GM19324 (cell line): ENCODE measurements around the gene UNC13B.
"Not testable (repeated sequence)": the region's sequence is repeated elsewhere in the genome, so short reads cannot be mapped to it uniquely, and the experiment has no call there.

ENCODE experiments used
- ATAC-seq: cut with Tn5 transposase; IDR thresholded peaks from one replicate; pipeline ENCODE4 v1.9.1; 2021; ENCODE audit warnings: mild to moderate bottlenecking, moderate library complexity; ENCODE audit not compliant: unreplicated experiment, low FRiP score

Gene UNC13B

DNA sequence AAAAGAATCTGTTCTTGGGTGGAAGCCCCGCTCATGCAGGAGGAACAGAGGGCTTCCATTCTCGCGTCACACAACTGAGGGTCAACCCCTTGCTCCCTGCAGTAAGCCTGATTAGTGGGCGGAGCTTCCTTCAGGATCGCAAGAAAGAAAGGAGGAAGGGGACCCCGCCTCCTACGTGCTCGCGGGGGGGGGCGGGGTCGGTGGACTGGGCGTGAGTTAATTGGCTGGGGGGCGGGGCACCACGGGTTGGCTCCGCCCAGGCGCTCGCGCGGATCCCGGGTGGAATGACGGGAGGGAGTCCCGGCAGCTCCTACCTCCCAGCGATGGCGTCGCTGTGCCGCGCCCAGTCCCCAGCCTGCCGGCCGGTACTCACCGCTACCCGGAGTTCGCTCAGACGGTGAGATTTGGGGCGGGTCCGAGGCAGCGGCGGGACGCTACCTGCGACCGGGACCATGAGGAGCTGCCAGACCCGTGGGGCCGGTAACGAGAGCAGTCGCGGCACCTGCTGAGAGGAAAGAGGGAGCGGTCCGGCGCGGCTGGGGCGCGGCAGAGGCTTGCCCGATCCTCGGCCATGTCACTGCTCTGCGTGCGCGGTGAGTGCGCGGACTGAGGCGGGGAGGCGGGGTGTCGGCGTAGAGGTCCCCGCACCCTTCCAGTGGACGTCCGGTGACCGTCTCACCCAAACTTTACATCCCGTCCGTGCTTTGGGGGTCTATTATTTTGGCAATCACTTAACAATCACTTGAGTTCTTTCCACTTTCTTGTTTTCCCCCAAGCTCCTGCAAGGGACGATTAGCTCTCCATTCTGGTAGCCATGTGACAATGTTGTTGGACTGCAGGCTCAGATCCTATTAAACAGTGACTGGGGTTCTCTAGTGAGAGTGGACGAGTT, at the start of gene UNC13B:
TSS of gene UNC13B (plus strand) at position 297 of the 892 bp plus-strand sequence. CDS start at position 572, 275 bp downstream.
- peak; percentile 77 for ATAC-seq

GRCh38 chr9:35112257-35113020, 49.4 kb upstream of the UNC13B start:
- no peak for ATAC-seq

GRCh38 chr9:35114113-35114839, 47.5 kb upstream of the UNC13B start:
- ATAC-seq: no peak

DNA sequence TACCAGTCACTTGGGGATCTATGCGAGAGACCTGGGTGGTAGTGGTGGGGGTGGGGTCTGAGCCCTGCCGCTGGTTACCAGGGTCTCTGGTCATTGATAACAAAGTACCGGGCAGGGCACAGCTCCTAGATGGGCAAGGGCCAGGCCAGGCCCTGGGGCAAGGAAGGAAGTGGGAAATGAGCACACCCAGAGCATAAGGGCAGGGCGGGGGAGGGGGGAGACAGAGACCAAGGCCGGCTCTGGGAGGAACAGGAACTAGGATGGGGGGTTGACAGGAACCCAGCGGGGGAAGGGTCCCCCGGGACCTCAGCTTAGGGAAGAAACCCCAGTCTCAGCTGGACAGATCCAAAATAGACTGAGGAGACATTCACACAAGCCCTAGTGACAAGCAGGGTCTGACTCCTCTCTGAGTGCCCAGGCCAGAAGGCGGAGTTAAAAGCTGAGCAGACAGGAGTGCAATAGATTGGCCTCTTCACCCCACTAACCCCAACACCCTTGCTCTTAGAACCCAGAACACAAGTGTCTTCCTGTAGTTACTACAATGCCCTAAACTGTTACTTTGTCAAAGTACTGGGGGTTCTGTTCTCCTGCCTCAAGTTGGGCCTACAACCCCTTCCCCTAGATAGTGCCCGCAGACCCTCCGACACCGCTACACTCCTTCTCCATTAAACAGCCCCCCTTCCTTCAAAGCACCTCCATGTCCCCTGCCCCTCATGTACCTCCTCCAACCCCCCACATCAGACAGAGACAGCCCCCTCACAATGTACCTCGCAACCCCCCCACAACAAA, 46.8 kb upstream of the UNC13B start:
- no peak for ATAC-seq

GRCh38 chr9:35115680-35116538, 45.9 kb upstream of the UNC13B start, which contains the start of gene ATOSB:
ATOSB (minus strand) TSS chr9:35115862; CDS start chr9:35108274, 7,588 bp downstream.
- ATAC-seq: peak; percentile 63

- ATAC-seq: peak; percentile 7
These were observed 45.3 kb upstream of the UNC13B start for GRCh38 chr9:35116539-35116897.

GRCh38 chr9:35116898-35117551, 44.8 kb upstream of the UNC13B start:
- ATAC-seq: peak; percentile 40

DNA sequence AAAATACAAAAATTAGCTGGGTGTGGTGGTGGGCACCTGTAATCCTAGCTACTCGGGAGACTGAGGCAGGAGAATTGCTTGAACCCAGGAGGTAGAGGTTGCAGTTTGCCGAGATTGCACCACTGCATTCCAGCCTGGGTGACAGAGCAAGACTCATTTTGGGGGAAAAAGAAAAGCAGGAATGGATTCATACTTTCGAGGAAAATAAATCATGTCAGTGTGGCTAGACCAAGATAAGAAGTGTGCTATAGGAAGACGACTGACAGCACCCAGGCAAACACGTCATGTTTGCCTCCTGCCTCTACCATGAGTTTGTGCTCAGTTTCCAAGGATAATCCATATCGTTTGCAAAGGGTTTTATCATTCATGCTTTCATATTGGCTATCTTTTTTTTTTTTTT, 26.9 kb upstream of the UNC13B start:
- no peak for ATAC-seq

DNA sequence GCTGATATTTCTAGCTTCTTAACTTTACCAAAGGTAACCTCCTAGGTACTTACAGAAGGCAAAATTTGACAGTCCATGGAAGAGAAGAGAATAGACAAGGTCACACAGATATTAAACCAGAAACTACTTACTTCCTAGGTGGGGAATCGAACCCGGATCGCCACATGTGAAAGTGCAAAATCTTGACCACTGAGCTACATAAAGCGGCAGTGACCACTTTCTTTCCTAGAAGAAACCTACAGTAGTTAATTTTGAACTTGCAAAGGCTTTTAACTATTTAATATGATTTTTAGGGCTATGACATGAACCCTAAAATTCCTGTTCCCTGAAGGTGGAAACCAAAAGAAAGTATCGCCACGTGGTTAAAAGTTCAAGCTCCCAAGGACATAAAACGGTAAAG, 25.8 kb upstream of the UNC13B start:
- ATAC-seq: no peak

DNA sequence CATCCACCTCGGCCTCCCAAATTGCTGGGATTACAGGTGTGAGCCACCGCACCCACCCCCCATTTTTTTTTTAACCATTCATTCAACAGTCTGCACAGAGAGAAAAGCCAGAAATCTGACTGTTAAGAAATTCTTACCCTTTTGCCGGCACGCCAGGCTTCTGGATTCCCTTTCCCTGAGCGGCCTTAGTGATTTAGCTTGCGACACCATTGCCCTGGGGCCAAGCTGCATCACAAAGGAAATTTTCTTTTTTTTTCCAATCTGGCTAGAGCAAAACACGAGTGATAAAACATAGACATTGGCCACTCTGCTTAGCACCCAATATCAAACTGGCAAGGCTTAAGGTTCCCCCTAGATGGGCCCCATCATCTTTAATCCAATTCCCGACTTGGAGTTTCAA, 24.9 kb upstream of the UNC13B start:
- no peak for ATAC-seq

- ATAC-seq: no peak
These were observed 21.7 kb upstream of the UNC13B start for GRCh38 chr9:35140093-35140492.

- no peak for ATAC-seq
These were observed 19.8 kb upstream of the UNC13B start for GRCh38 chr9:35142037-35142436.

GRCh38 chr9:35147941-35148563, 13.8 kb upstream of the UNC13B start:
- ATAC-seq: not testable (repeated sequence)

DNA sequence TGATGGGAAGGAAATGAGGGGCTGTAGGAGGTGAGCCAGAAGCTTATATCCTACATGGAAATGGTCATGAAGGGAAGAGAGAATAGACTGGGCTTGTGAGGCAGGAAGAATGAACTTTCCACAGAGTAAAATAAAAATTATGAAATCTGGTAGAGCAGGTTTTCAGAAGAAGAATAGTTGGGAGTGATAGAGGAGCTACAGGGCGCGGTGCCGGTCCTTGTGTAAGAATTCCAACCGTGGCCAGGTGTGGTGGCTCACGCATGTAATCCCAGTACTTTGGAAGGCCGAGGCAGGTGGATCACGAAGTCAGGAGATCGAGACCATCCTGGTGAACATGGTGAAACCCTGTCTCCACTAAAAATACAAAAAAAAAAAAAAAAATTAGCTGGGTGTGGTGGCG, 8.9 kb upstream of the UNC13B start:
- ATAC-seq: no peak

GRCh38 chr9:35156781-35157180, 5.0 kb upstream of the UNC13B start:
- no peak for ATAC-seq

DNA sequence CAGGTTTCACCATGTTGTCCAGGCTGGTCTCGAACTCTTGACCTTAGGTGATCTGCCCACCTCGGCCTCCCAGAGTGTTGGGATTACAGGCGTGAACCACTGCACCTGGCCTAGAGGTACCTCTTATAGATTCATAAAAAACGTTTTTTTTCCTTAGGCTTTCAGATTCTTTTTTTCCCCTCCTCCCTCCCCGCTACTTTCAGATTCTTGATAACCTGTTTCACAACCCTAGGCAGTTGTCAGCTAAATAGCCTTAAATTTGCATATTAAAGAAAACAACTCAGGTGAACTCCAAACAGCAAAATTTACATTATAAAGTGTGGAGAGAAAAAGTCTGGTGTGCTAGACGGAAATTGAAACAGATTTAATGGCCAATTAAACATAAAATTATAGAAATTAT, 4.0 kb upstream of the UNC13B start:
- ATAC-seq: not testable (repeated sequence)

DNA sequence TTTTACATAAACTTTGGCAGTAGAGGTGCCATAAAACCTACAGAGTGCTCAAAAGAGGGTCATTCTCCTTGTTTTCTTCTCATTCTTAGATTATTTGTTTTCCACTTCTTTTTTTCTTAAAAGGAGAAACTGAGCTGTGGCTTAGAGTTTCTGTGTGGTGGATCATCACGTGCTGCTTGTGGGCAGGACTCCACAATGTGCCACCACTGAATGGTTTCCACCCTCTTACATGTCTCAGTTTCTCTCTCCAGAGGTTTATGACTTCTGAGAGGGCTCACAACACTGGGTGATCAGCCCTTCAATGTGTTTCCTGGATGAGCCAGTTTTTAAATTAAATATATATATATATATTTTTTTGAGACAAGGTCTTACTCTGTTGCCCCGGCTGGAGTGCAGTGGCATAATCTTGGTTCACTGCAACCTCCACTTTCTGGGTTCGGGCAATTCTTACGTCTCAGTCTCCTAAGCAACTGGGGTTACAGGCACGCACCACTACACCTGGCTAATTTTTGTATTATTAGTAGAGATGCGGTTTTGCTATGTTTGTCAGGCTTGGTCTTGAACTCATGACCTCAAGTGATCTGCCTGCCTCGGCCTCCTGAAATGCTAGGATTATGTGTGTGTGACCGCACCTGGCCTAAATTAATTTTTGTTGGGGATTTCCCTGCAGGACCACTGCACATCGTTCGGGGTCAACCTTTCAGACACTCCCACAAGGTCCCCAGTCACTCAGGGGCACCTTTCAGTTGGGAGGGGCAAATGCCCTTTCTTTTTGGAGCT, 3.1 kb upstream of the UNC13B start:
- no peak for ATAC-seq
